KMS-11 (cell line): ENCODE results near the gene ANKRD63.

Experiments
- H2AFZ ChIP-seq: fragments of 200-600 bp; sonication (generic); 2 replicates; pipeline ENCODE4 v1.6.1; 2016; ENCODE audit warnings: antibody characterized with exemption, mixed run types, low read depth
- H3K27ac ChIP-seq: fragments of 200-600 bp; sonication (generic); 2 replicates; pipeline ENCODE4 v1.6.1; 2016; ENCODE audit warnings: mild to moderate bottlenecking, mixed run types
- H3K27me3 ChIP-seq: fragments of 200-600 bp; sonication (generic); 2 replicates; pipeline ENCODE4 v1.6.1; 2017; ENCODE audit warnings: mild to moderate bottlenecking, low read depth, mixed run types, moderate library complexity; ENCODE audit not compliant: insufficient read depth
- H3K36me3 ChIP-seq: fragments of 200-600 bp; sonication (generic); 2 replicates; pipeline ENCODE4 v1.6.1; 2017; ENCODE audit warnings: mild to moderate bottlenecking, mixed run types; ENCODE audit not compliant: insufficient read depth
- H3K4me1 ChIP-seq: fragments of 200-600 bp; sonication (generic); 2 replicates; pipeline ENCODE4 v1.6.1; 2016; ENCODE audit warnings: mild to moderate bottlenecking, low read depth, mixed run types; ENCODE audit not compliant: poor library complexity, severe bottlenecking
- H3K4me2 ChIP-seq: fragments of 200-600 bp; sonication (generic); 2 replicates; pipeline ENCODE4 v1.7.0; 2016; ENCODE audit warnings: mild to moderate bottlenecking, mixed run types
- H3K4me3 ChIP-seq: fragments of 200-600 bp; sonication (generic); IDR thresholded peaks from 2 replicates; pipeline ENCODE4 v1.6.1; 2017; ENCODE audit warnings: low read depth, low read length, mixed read lengths; ENCODE audit not compliant: insufficient read depth
- H3K79me2 ChIP-seq: fragments of 200-600 bp; sonication (generic); 2 replicates; pipeline ENCODE4 v1.6.1; 2016; ENCODE audit warnings: low read depth, mixed run types; ENCODE audit not compliant: insufficient read depth
- H3K9ac ChIP-seq: fragments of 200-600 bp; sonication (generic); 2 replicates; pipeline ENCODE4 v1.6.1; 2016; ENCODE audit warnings: mild to moderate bottlenecking, mixed run types
- H4K20me1 ChIP-seq: fragments of 200-600 bp; sonication (generic); 2 replicates; pipeline ENCODE4 v1.6.1; 2016; ENCODE audit warnings: mild to moderate bottlenecking, mixed run types; ENCODE audit not compliant: insufficient read depth
- CTCF ChIP-seq: fragments of 200-600 bp; sonication (generic); conservative IDR thresholded peaks from 2 replicates; pipeline ENCODE4 v1.6.1; 2017; ENCODE audit warnings: low read depth, mild to moderate bottlenecking, antibody characterized with exemption, low read length, moderate library complexity, mixed read lengths

ANKRD63 gene

GRCh38 chr15:40303576-40303975, 20.7 kb upstream of the ANKRD63 start:
- Histone ChIP-seq H3K4me3 (no peak overlapping the region), H3K36me3 (no peaks in the 10 kb centered on the region), H3K4me2 (no peak overlapping the region), H3K9ac (no peak overlapping the region), H3K27ac (no peak overlapping the region), H4K20me1 (no peaks in the 10 kb centered on the region), H3K27me3 (no peaks in the 10 kb centered on the region; the same call in 1 of the 2 replicates), H3K4me1 (no peaks in the 10 kb centered on the region), H3K79me2 (no peaks in the 10 kb centered on the region), H2AFZ (no peak overlapping the region)
- no peak for TF ChIP-seq CTCF

GRCh38 chr15:40302981-40303380, 20.1 kb upstream of the ANKRD63 start:
- Histone ChIP-seq H3K4me3 (no peak overlapping the region), H3K4me1 (no peaks in the 10 kb centered on the region), H3K36me3 (no peaks in the 10 kb centered on the region), H3K4me2 (no peak overlapping the region), H3K27ac (no peak overlapping the region), H2AFZ (no peak overlapping the region), H3K79me2 (no peaks in the 10 kb centered on the region), H3K27me3 (no peaks in the 10 kb centered on the region; the same call in 1 of the 2 replicates), H3K9ac (no peak overlapping the region), H4K20me1 (no peaks in the 10 kb centered on the region)
- no peak for TF ChIP-seq CTCF

GRCh38 chr15:40302288-40302886, 19.5 kb upstream of the ANKRD63 start:
- Histone ChIP-seq H4K20me1 (no peaks in the 10 kb centered on the region), H3K79me2 (no peaks in the 10 kb centered on the region), H3K27ac (no peak overlapping the region), H3K27me3 (no peaks in the 10 kb centered on the region; the same call in 1 of the 2 replicates), H3K4me2 (no peak overlapping the region), H3K4me3 (no peak overlapping the region), H2AFZ (no peak overlapping the region), H3K4me1 (no peaks in the 10 kb centered on the region), H3K36me3 (no peaks in the 10 kb centered on the region), H3K9ac (no peak overlapping the region)
- no peak for TF ChIP-seq CTCF

- peaks cover 2% of the 10 kb centered on the region; the same call in 1 of the 2 replicates for H3K27me3 ChIP-seq
- no peaks in the 10 kb centered on the region for H3K79me2 ChIP-seq
- no peak overlapping the region for H3K4me3 ChIP-seq
- no peaks in the 10 kb centered on the region for H4K20me1 ChIP-seq
- no peak overlapping the region for H3K27ac ChIP-seq
- no peak overlapping the region for H3K9ac ChIP-seq
- H2AFZ ChIP-seq: no peak overlapping the region
- H3K4me1 ChIP-seq: no peaks in the 10 kb centered on the region
- TF ChIP-seq CTCF: no peak
- H3K36me3 ChIP-seq: no peaks in the 10 kb centered on the region
- no peak overlapping the region for H3K4me2 ChIP-seq
Measured at GRCh38 chr15:40301467-40302179, 18.8 kb upstream of the ANKRD63 start.
